ENCODE data around the gene GNAO1.

GNAO1 gene

GRCh38 chr16:56244612-56245011 lies 53.3 kb downstream of the GNAO1 start:
- DNase-seq, result no peak

- DNase-seq, result no peak
These were observed 53.9 kb downstream of the GNAO1 start for GRCh38 chr16:56245197-56245596.

DNA sequence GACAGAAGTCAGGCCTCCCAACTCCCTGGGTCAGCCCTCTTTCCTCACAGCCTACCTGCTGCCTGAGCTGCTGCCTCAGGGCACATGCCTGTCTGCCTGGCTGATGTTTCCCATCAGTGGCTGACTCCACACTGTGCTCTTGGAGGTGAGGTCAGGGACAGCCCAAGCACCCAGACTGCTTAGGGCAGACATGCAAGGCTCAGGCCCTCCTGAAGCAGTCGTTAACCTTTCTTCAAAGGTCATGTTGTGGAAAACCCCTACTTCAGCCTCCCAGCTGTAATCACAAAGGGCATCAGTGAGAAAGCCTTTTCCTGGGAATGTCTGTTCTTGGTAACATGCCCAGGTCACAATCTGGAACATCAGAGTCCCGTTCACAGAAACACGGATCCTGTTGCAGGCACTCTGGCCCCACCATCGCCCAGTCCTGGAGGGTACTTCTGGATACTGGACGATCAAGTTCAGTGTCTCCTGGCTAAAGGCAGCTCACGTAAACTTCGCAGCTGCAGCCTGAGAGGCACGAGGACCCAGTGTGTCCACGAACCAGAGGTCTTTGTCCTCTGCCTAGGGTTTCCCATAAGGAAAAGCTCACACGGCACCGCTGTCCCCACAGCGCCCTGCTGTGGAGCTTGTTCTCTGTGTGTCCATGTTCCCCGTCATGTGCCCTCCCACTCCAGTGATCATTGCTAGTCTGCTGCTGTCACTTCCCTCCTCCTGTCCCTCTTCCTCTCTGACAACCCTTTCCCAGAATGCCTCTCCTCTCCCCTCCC lies 54.9 kb downstream of the GNAO1 start:
- no peak for DNase-seq

DNA sequence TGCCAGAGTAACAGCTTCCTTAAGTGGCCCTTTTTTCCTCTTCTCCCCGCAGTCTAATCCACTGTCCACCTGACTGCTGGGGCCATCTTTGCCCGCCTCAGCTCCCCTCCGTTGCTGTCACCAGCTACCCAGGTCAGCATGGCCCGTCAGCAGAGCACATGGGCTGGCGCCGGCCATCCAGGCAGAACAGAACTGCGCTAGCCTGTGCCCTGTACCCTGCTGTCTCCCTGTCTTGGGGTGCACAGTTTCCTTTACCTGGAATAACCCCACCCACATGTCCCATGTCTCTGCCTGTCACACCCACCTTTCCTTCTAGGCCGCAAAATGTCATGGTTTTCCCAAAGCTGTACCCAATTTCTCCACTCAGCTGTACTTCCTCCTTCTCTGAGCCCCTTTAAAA lies 55.7 kb downstream of the GNAO1 start:
- DNase-seq, result no peak

DNA sequence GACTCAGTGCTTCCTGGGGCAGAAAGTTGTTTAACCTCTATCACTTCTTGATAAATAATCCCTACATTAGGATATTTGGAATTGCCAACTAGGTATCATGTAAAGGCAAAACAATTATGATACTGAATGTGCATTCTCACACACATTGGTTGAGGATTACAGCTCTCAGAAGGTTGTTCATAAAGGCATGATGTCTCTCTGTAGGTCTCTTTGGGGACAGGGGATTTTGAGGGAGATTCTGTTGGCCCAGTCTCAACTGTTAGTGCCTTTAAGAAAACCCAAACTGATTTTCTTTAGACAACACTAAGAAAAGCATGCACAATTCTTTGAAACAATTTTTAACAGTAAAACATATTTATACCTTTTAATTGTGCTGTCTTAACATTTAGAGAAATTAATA lies 56.5 kb downstream of the GNAO1 start:
- no peak for DNase-seq

- no peak for DNase-seq
These were observed 61.5 kb downstream of the GNAO1 start for GRCh38 chr16:56252835-56253234.

- no peak for DNase-seq
These were observed 64.6 kb downstream of the GNAO1 start for GRCh38 chr16:56255904-56256303.

DNA sequence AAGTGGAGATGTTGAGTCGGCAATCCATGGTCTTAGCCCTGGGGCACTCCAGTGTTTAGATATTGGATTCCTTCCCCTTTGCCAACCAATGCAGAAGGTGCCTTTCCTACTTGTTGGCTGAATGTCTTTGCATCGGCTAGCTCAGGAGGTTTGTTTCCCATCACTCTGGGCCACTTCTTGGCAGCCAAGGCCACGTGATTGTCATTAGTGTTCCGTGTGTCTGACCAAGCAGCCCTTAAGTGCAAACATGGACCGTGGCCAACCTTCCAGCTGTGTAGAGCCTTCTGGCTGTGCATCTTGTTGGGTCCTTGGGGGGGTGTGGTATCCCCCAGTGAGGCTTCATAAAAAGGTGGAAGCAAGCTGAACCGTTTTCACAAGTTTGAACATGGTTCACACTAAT lies 66.0 kb downstream of the GNAO1 start:
- no peak for DNase-seq

GRCh38 chr16:56257666-56258342 lies 66.5 kb downstream of the GNAO1 start:
- DNase-seq, result no peak

DNA sequence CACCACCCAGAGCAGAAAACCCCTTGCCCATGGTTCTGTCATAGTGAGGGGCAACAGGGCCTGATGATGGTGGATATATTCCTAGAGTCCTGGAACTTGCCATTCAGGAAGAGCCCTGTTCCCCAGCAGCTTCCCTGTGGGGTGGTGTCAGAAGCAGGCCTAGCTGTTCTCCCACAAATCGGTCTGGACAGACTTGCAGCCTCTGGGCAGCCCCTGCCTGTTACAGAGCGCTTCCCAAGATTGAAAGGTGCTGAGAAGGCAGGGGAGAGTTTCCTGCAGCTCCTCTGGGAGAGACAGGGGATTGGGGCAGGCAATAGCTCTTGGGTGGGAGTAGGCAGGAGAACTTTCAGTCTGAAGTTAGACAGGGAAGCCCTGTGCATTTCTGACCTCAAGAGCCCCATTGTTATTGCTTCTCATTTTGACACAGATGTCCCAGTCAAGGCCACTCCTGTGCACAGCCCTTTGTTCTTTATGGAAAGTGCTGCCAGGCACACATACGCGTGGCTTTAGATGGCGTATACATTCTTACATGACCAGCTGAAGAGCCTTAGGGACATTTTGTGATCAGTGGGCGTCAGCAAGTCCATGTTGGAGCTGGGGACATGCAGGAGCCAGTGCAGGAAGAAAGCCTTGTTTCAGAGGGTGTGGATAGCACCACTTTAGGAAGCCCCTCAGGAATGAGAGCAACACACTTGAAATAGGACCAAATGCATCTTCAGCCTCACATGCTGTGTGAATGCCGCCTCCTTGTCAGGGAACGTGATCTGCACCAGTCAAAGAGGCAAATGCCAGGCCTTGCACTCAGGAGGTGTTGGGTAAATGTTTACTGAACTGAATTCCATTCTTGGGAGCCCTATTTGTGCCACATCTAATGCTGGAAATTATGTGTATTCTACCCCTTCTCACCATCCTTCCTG lies 67.5 kb downstream of the GNAO1 start:
- no peak for DNase-seq

DNA sequence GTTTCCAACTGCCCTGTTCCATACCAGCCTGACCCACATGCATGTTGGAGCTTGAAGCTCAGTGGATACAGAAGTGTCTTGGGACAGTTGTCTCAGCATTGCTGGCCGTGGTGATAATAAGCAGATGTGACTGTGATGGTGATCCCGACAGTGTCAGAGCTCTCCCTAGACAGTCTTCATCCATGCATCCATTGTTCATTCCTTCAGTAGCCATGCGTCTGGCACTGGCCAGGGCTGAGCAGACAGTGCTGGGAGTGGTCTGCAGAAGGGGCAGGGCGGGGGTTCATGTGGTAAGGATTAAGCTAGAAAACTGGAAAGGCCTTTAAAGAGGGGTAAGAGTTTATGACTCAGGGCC lies 68.1 kb downstream of the GNAO1 start:
- DNase-seq, result no peak

DNA sequence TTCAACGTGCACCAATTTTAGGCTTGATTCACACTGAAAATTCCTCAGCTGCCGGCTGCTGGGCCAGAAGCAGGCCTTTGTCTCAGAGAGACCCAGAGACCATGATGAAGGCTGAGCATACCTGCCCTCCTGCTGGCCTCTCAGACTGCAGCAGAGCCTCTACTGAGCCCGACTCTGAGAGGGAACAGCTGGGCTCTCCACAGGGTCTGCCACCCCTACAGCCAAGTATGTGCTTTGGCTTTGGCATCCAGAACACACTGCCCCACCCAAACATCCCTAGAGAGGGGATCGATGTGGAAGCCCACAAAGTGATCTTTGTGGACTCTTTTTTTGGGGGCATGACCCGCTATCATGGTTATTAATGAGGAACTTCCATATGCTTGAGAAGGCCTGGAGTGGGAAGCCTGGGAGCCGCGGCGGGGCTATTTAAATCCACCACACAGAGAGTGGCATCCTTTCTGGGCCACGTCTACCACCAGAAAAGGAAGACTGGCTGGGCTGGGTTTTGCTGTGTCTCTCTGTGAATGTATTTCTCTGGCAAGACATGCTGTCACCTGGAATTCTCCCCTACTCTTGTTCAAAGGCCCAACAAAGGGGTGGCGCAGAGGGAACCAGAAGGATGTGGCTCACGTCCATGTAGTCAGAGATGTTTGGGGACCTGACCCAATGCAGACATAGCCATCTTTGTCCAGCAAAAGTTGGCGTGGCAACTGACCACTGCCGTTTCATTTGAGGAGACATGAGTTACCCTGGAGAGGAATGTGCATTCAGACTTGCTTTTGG lies 69.3 kb downstream of the GNAO1 start:
- DNase-seq, result no peak

DNA sequence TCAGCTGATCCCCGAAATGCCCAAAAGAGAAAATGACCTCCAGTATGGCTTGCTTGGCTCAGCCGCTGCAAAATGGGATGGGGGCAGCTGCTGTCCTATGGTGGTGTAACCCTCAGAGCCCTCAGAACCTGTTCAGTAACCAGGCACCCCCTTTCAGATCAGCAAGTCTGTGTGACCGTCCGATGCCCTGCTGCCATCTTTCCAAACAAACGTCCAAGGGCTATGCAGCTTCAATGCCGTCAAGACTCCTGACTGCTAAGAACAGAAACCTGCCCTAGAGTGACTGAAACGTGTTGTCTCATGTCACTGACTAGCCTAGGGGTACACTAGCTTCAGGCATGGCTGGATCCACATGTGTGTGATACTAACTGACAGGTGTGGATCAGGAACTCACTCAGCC lies 70.4 kb downstream of the GNAO1 start:
- DNase-seq, result no peak

DNA sequence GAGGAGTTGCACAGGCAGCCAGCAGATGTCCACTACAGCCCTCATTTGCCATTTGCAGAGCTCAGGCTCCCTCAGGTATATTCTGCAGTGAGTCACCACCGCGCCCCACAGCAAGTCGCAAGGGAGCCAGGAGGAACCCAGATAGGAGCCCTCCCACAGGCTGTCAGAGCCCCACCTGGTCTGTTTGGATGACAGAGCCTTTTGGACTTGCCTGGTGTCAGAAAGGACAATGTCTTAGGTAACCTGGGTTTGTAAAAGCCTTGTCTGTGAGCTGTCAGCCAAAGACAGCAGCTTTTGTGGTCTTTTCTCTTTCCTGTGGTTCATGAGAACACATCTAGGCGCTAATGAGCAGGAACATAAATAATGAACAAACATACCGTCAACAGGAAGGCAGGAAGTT lies 70.9 kb downstream of the GNAO1 start:
- DNase-seq, result peak; percentile 30 to 41

DNA sequence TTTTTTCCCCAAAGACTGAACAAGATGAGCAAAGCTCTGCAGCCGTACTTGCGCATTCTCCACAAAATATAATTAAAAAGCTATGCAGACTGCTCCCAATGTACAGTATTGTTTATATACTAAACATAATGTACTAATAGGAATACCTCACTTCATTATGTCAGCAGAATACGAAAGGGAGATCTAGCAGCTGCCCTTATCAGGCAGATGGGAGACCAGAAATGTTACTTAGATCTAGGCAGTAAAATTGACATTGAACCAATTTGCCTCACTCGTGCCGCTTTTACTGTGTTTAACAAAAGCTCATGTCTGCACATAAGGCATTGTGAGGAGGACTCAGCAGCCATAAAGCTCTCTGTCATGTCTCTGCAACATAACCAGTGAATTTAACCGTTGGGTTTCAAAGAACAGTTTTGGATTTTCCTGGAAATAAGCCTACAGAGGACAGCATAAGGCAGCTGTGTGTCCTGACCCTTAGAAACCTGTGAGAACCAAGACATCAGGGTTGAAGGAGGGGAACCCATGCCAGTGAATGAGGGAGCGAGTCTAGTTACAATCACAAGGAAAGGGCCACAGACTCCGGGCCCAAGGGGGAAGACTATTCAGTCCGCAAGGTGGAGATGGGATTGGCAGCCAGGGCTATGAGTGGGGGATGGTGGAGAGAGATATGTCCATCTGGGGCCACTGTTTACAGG lies 71.4 kb downstream of the GNAO1 start:
- no peak for DNase-seq

DNA sequence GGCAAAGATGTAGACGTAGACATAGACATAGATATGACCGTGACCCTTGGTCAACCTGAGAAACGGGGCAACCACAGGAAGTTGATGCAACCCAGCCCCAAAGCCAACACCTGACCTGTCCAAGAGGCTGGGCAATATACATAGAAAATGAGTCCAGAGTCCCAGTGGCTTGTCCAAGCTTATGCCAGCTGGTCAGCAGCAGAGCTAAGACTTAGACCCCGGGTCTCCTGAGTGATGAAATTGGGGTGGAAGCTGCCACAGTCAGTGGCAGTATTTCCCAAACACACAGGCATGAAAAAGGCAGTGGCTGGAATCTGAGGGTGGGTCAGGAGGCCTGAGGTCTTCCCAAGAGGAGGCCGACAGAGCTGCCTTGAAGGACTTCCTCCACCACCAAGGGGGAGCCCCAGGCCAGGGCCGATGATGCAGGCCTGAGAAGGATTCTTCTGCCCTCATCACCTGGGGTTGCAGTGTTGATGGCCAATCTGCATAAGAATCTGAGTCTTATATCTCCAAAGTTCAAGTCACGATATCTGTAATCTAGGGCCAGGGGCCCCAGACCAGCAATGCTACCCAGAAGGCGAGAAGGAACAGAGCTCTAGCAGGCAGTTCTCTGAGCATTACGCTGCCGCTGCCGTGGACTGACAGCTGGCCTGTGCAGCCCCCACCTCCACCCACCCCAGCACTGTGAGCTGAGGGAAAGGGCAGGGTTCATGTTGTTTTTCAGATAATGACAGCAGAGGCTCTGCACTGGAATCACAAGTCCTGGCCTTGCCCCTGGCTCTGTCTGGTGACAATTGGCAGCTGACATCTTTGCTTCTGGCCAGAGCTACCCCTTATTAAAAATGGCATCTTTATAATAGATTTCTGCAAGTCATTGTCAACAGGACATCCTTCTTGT lies 72.7 kb downstream of the GNAO1 start:
- DNase-seq, result no peak

- no peak for DNase-seq
These were observed 73.3 kb downstream of the GNAO1 start for GRCh38 chr16:56264609-56264972.

- no peak for DNase-seq
These were observed 73.9 kb downstream of the GNAO1 start for GRCh38 chr16:56265184-56265583.

- no peak for DNase-seq
These were observed 74.5 kb downstream of the GNAO1 start for GRCh38 chr16:56265746-56266145.

GRCh38 chr16:56266641-56267607 lies 75.6 kb downstream of the GNAO1 start:
- no peak for DNase-seq

All from activated CD4-positive, alpha-beta T cell treated with anti-CD3 and anti-CD28 coated beads, Interleukin-2, amount 50 U/mL, for 4 hours (primary cell).